ENCODE measurements around the gene SECISBP2. TPM values are rescaled to one million over a fixed set of nuclear protein-coding genes. Genes with fewer than 3 reads are reported as not detected.

Gene SECISBP2
- polyA plus RNA-seq, 2 of the 4 experiments (the other 2 are of a cell fraction), result 16.3 to 43.4 TPM

DNA sequence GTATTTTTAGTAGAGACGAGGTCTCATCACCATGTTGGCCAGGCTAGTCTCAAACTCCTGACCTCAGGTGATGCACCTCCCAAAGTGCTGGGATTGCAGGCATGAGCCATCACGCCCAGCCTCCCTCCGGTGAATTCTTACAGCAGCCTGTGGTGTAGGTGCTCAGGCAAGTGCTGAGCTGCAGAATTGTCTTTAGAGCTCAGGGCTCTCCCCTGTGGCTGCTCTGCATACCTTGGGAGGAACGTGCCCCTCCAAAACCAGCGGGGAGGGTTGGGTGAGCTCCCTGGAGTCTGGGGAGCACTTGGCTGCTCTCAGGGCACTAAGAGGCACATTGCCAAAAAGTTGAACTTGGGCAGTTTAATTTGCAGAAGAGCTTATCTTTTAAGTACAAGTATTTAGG lies 29.4 kb downstream of the SECISBP2 start (continued):
- TF ChIP-seq SREBF2 (IDR thresholded peaks at IDR 0.05) (no peak), EHMT2 (IDR thresholded peaks at IDR 0.05; ENCODE audit: low read depth) (no peak)

GRCh38 chr9:89349607-89350006 lies 31.3 kb downstream of the SECISBP2 start:
- Histone ChIP-seq H3K4me2 (no peak overlapping the region), H3K4me1 (no peaks in the 10 kb centered on the region), H3K4me3 (no peak overlapping the region), H3K9me3 (no peaks in the 10 kb centered on the region), H3K27ac (no peak overlapping the region)
- DNase-seq (ENCODE audit: low read depth in 1 of 2, low spot score in 1 of 2) (no peak), FAIRE-seq (no peak), ATAC-seq (no peak)
- WGBS (ENCODE audit: missing lambda C conversion rate), result 90% methylated on average over 5 of the region's 6 CpGs
- TF ChIP-seq ATOH8 (CRISPR knock-in tag; IDR thresholded peaks at IDR 0.05; ENCODE audit: low read depth) (no peak), BHLHE40 (IDR thresholded peaks at IDR 0.05; ENCODE audit: low read depth, low read length) (no peak), EP300 (IDR thresholded peaks at IDR 0.05) (no peak), HOXA7 (CRISPR knock-in tag; IDR thresholded peaks at IDR 0.05) (no peak), NR3C1 (IDR thresholded peaks at IDR 0.05) (no peak), MAZ (IDR thresholded peaks at IDR 0.05; ENCODE audit: borderline replicate concordance, low read depth, low read length) (no peak), KDM1A (IDR thresholded peaks at IDR 0.05; ENCODE audit: low read depth) (no peak), FOSL2 (IDR thresholded peaks at IDR 0.05) (no peak), FOSL2 (CRISPR knock-in tag; IDR thresholded peaks at IDR 0.05) (no peak), SREBF2 (IDR thresholded peaks at IDR 0.05) (no peak)
- TF ChIP-seq, protein P1, sequence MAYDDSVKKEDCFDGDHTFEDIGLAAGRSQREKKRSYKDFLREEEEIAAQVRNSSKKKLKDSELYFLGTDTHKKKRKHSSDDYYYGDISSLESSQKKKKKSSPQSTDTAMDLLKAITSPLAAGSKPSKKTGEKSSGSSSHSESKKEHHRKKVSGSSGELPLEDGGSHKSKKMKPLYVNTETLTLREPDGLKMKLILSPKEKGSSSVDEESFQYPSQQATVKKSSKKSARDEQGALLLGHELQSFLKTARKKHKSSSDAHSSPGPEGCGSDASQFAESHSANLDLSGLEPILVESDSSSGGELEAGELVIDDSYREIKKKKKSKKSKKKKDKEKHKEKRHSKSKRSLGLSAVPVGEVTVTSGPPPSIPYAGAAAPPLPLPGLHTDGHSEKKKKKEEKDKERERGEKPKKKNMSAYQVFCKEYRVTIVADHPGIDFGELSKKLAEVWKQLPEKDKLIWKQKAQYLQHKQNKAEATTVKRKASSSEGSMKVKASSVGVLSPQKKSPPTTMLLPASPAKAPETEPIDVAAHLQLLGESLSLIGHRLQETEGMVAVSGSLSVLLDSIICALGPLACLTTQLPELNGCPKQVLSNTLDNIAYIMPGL (CRISPR knock-in tag; IDR thresholded peaks at IDR 0.05; ENCODE audit: borderline replicate concordance), result no peak
- CTCF ChIA-PET, result no interaction called here
- POLR2A ChIA-PET, result no interaction called here

DNA sequence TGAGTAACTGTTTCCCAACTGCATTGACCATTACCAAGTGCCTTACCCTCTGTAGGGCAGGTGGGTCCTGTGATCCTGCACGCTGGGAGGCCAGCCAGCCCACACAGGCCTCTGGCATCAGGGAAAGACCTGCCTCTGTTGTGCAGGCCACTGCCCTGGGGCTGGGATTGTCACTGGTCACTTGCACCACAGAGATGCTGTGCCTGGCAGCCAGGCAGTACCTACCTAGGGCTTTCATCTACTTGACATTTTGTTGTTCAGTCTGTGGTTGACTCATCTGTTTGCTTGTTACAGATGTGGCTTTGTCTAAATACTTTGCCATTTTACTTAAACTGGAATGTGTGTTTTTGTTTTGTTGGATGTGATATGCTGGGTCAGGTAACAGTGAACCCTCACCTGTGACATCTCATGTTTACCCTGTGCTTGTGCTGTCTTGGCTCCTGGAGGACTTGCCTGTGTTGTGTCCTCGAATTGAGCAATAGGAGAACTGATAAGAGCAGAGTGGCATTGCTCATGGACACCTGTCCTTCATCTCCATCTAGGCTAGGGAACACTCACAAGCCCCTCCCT lies 32.8 kb downstream of the SECISBP2 start:
- FAIRE-seq, result no peak
- Histone ChIP-seq H3K9me3 (no peaks in the 10 kb centered on the region), H3K27ac (no peak overlapping the region), H3K4me2 (no peak overlapping the region), H3K4me1 (no peaks in the 10 kb centered on the region), H3K4me3 (no peak overlapping the region)
- TF ChIP-seq MAZ (IDR thresholded peaks at IDR 0.05; ENCODE audit: borderline replicate concordance, low read depth, low read length) (no peak), POLR2A (IDR thresholded peaks at IDR 0.05; ENCODE audit: low read length) (no peak), CBX8 (IDR thresholded peaks at IDR 0.05) (no peak), FOSL2 (IDR thresholded peaks at IDR 0.05) (no peak), FOSL2 (CRISPR knock-in tag; IDR thresholded peaks at IDR 0.05) (no peak), HOXB5 (CRISPR knock-in tag; IDR thresholded peaks at IDR 0.05) (no peak), JUNB (IDR thresholded peaks at IDR 0.05) (no peak)
- ATAC-seq, result no peak
- POLR2A ChIA-PET, result no interaction called here
- 79% methylated on average over 2 of the region's 2 CpGs for WGBS (ENCODE audit: missing lambda C conversion rate)
- CTCF ChIA-PET, result no interaction called here
- no peak for DNase-seq (ENCODE audit: low read depth in 1 of 2, low spot score in 1 of 2)

DNA sequence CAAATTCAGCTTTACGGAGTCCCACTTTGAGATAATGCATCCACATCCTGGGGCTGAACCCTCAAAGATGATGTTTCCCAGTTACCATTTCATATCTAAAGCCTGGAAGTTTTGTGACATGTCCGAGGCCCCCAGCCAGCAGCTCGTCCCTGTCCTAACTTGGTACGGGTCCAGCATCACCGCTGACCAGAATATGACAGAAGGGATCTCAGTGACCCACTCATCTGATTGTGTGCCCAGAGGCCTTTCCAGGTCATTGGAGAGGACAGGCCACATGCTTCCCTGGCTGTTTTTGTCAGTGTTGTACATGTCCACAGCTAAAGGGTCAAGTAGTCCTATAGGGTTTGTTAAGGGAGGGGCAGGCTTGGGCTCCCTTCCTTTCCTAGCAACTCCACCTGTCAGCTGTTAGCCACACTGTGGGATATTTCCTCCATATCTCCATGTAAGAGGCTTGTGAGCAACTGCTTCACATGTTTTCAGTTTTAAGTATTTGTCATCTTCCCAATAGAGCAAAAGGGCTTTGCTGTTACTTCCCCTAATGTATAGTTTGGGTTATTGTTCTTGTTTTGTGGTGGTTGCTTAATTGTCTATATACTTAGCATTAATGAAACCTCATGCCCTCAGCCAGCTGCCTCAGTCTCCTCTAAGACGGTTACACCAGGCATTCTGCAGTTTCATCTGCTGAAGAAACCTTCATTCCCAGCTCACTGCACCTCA lies 33.4 kb downstream of the SECISBP2 start:
- no peak overlapping the region for H3K27ac ChIP-seq
- DNase-seq (ENCODE audit: low read depth in 1 of 2, low spot score in 1 of 2) (no peak), ATAC-seq (no peak), FAIRE-seq (no peak)
- CTCF ChIA-PET, result no interaction called here
- TF ChIP-seq HOXB5 (CRISPR knock-in tag; IDR thresholded peaks at IDR 0.05), result no peak
- H3K4me3 ChIP-seq, result no peak overlapping the region
- no peaks in the 10 kb centered on the region for H3K4me1 ChIP-seq
- POLR2A ChIA-PET, result no interaction called here
- H3K9me3 ChIP-seq, result no peaks in the 10 kb centered on the region
- H3K4me2 ChIP-seq, result no peak overlapping the region
- WGBS (ENCODE audit: missing lambda C conversion rate), result 94% methylated on average over 6 of the region's 6 CpGs

DNA sequence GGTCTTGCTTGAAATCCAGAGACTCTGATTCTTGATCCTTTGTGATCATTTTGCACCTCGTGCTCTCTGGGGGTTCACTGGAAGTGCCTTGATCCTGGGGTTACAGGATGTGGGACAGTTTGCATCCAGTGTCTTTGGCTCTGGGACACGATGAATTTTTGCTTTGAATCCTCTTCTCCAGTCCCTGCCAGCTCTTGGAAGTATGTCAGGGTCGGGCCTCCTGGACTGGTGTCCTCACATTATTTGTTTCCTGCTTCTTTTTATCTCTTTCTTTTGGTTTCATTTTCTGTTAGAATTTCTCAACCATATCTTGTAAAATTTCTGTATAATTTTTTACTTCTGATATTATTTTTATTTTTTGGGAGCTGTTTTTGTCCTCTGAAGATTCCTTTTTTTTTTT lies 34.2 kb downstream of the SECISBP2 start:
- Histone ChIP-seq H3K4me2 (no peak overlapping the region), H3K4me1 (no peaks in the 10 kb centered on the region), H3K9me3 (no peaks in the 10 kb centered on the region), H3K27ac (no peak overlapping the region), H3K4me3 (no peak overlapping the region)
- no peak for FAIRE-seq
- WGBS (ENCODE audit: missing lambda C conversion rate), result 89% methylated on average over 3 of the region's 3 CpGs
- DNase-seq (ENCODE audit: low read depth in 1 of 2, low spot score in 1 of 2), result no peak
- POLR2A ChIA-PET, result no interaction called here
- ATAC-seq, result no peak
- CTCF ChIA-PET, result interaction anchor here (0.6 kb wide), 2 partner anchors 103 to 155 kb away, joined by 3 read pairs; no protein-coding TSS in a partner anchor
- no peak for TF ChIP-seq NFE2L2 (conservative IDR thresholded peaks at IDR 0.05; ENCODE audit: low read length)
- TF ChIP-seq EHMT2 (IDR thresholded peaks at IDR 0.05; ENCODE audit: low read depth), result no peak
- no peak for TF ChIP-seq GATA3 (IDR thresholded peaks at IDR 0.05; ENCODE audit: borderline replicate concordance)
- TF ChIP-seq, protein P2, sequence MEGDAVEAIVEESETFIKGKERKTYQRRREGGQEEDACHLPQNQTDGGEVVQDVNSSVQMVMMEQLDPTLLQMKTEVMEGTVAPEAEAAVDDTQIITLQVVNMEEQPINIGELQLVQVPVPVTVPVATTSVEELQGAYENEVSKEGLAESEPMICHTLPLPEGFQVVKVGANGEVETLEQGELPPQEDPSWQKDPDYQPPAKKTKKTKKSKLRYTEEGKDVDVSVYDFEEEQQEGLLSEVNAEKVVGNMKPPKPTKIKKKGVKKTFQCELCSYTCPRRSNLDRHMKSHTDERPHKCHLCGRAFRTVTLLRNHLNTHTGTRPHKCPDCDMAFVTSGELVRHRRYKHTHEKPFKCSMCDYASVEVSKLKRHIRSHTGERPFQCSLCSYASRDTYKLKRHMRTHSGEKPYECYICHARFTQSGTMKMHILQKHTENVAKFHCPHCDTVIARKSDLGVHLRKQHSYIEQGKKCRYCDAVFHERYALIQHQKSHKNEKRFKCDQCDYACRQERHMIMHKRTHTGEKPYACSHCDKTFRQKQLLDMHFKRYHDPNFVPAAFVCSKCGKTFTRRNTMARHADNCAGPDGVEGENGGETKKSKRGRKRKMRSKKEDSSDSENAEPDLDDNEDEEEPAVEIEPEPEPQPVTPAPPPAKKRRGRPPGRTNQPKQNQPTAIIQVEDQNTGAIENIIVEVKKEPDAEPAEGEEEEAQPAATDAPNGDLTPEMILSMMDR (IDR thresholded peaks at IDR 0.05), result no peak
- no peak for TF ChIP-seq HOXA7 (CRISPR knock-in tag; IDR thresholded peaks at IDR 0.05)
- no peak for TF ChIP-seq CEBPB (IDR thresholded peaks at IDR 0.05)
- TF ChIP-seq, protein P1 (CRISPR knock-in tag; IDR thresholded peaks at IDR 0.05; ENCODE audit: borderline replicate concordance), result no peak
- TF ChIP-seq E2F6 (IDR thresholded peaks at IDR 0.05; ENCODE audit: borderline replicate concordance, low read depth), result no peak
- no peak for TF ChIP-seq KDM1A (IDR thresholded peaks at IDR 0.05; ENCODE audit: low read depth)
- no peak for TF ChIP-seq BHLHE40 (IDR thresholded peaks at IDR 0.05; ENCODE audit: low read depth, low read length)
- TF ChIP-seq POLR2A (IDR thresholded peaks at IDR 0.05; ENCODE audit: low read length), result no peak
